LNCAP (cell line): Measurements from ENCODE around the gene RXRA.
A peak's percentile ranks its signal among the peaks of the same experiment; 100 is the strongest.

ENCODE experiments used
- CTCF ChIP-seq: fragments of 450-650 bp; IDR thresholded peaks from 2 replicates; pipeline ENCODE4 v1.5.1; 2017; ENCODE audit warnings: mild to moderate bottlenecking

The RXRA gene

DNA sequence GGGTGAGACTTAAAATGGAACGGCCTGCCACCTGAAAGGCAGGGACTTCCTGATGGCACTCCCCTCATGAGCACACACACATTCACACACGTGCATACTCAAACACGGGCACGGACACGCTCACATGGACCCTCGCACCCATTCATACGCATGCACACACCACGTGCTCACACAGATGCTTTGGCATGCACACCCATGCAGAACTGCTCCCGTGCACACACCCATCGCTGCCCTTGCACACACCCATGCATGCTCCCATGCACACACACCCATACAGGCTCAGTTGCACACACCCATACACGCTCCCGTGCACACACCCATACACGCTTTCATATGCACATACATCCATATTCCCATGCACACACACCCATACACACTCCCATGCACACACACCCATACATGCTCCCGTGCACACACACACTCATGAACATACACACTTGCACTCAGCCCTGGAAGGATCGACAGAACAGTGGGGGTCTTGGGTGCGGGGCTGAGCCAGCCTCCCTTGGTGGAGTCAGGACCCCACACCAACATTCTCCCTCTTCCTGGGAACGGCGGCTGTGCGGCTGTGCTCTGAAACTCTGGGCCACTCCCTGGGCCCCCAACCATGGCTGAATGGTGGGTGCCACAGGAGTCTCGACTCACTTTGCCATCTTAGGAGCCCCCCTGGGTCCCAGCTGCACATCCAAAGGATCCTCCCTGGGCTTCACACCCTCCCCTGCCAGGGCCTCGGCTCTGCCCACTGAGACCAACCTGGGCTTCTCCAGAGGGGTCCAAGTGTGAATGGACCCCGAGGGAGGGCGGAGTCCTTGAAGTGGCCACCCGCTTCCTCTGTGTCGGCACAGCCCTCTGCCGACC is 115.2 kb downstream of the RXRA start:
- no peak for TF ChIP-seq CTCF

GRCh38 chr9:134442085-134442474 is 115.8 kb downstream of the RXRA start:
- TF ChIP-seq CTCF, result no peak

DNA sequence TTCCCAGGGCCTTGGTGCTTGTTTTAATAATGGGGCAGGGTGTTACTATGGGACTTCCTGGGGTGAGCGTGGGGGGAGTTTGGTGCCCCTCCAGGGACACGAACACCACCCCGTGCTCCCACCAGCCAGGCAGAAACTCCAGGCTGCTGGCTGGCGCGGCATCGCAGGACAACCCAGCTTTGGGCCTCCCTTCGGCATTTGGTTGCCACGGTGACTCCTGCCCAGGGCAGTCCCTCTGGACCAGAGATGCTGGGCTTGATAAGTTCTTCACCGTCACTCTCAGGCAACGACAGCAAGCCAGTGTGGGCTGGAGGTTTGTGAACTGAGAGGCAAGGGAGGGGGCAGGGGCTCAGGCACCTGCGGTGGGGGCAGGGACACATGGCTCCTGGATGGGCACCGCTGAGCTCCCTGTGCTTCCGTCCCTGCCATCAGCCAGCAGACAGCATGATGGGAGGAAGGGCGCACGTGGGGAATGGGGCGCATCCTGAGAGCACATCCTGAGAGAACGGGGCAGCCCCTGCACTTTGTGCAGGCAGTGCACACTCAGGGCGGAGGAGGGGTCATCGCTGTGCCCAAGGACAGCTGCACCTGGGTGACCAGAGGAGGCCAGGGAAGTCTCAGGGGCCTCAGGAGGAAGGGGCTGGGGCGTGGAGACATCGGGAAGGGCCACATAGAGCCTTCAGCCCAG is 116.4 kb downstream of the RXRA start:
- no peak for TF ChIP-seq CTCF

DNA sequence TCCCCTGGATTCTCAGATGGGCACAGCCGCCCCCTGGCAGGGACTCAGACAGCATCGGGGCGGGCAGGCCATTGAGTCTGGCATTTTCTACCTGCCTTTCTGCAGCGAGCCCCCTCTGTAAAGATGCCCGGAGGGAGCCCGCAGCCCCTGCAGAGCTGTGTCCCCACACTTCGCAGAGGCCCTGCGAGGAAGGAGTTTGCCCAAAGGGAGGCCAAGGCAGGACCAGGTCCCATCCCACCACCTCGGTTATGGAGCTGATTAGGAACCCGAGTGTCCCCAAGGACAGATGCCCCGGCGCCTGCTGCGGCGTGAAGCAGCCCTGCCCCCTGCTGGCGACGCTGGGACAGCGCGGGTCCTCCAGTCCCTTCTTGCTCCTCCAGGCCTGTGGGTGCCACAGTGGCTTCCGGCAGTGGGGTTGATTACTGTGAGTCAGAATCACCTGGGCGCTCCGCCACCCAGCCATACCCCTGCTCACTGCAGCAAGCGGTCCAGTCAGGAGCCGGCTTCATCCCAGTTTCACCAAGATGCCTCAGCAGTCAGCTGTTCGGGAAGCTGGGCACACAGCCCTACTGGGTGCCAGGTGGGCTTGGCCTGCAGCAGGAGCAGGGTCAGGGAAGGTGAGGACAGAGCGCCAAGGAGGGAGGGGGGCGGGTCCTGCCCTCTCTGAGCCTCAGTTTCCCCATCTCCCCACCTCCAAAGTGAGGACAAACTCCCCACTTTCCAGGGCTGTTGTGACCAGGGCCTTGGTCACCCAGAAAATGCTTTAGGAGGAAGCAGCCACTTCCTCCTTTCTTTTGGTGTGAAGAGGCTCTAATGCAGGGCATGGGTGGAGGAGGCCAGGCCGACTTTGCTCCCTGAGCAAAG is 117.2 kb downstream of the RXRA start:
- peak; percentile 96 for TF ChIP-seq CTCF

DNA sequence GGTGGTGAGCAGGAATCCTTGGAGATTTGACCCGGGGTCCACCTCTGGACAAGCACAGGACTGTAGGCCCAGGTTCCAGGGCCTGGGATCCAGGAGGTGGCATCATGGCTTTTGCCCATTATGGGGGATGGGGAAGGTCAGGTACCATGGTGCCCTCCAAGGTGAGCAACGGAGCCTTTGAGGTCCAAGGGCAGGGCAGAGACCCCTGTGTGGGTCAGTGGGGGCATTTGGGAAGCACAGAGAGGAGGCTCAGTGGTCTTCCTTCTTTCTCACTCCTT is 117.7 kb downstream of the RXRA start:
- no peak for TF ChIP-seq CTCF

DNA sequence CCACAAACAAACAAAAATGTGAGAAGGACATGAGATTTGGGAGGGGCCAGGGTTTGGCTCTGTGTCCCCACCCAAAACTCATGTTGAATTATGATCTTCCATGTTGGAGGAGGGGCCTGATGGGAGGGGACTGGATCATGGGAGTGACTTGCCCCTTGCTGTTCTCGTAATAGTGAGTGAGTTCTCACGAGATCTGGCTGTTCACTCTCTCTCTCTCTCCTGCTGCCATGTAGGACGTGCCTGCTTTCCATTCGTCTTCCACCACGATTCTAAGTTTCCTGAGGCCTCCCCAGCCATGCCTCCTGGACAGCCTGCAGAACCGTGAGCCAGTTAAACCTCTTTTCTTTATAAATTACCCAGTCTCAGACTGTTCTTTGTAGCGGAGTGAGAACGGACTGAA is 118.7 kb downstream of the RXRA start:
- no peak for TF ChIP-seq CTCF

- TF ChIP-seq CTCF, result peak; percentile 89
Measured at GRCh38 chr9:134449180-134449916, 123.1 kb downstream of the RXRA start.
